HUES48 (cell line): ENCODE results near the gene U2AF2.

Source experiments
- H3K27ac ChIP-seq: one replicate; pipeline ENCODE4 v1.7.0; 2013; ENCODE audit warnings: low read depth, low read length, inconsistent platforms
- H3K27me3 ChIP-seq: 2 replicates; pipeline ENCODE4 v1.6.1; 2013; ENCODE audit warnings: mild to moderate bottlenecking, low read length; ENCODE audit not compliant: control insufficient read depth, insufficient read depth
- H3K36me3 ChIP-seq: 2 replicates; pipeline ENCODE4 v1.6.1; 2013; ENCODE audit warnings: low read length; ENCODE audit not compliant: control insufficient read depth, insufficient read depth
- H3K4me1 ChIP-seq: 2 replicates; pipeline ENCODE4 v1.6.1; 2013; ENCODE audit warnings: mild to moderate bottlenecking, low read length; ENCODE audit not compliant: control insufficient read depth, insufficient read depth
- H3K4me3 ChIP-seq: 2 replicates; pipeline ENCODE4 v1.5.1; 2013; ENCODE audit warnings: mild to moderate bottlenecking, low read depth, low read length
- H3K9ac ChIP-seq: 2 replicates; pipeline ENCODE4 v1.6.1; 2013; ENCODE audit warnings: mild to moderate bottlenecking, low read depth, low read length, moderate library complexity
- H3K9me3 ChIP-seq: 2 replicates; pipeline ENCODE4 v1.6.1; 2013; ENCODE audit warnings: low read length; ENCODE audit not compliant: control insufficient read depth, insufficient read depth

The U2AF2 gene

GRCh38 chr19:55614711-55615542, 39.9 kb upstream of the U2AF2 start:
- no peak overlapping the region for H3K4me3 ChIP-seq
- H3K27me3 ChIP-seq = no peaks in the 10 kb centered on the region
- H3K36me3 ChIP-seq = peaks cover 25% of the 10 kb centered on the region
- no peak overlapping the region for H3K27ac ChIP-seq
- H3K4me1 ChIP-seq = no peaks in the 10 kb centered on the region
- no peak overlapping the region for H3K9ac ChIP-seq
- no peaks in the 10 kb centered on the region for H3K9me3 ChIP-seq

- Histone ChIP-seq H3K27ac (no peak overlapping the region), H3K4me1 (no peaks in the 10 kb centered on the region), H3K27me3 (no peaks in the 10 kb centered on the region), H3K9ac (no peak overlapping the region), H3K4me3 (no peak overlapping the region), H3K36me3 (peaks cover 28% of the 10 kb centered on the region), H3K9me3 (no peaks in the 10 kb centered on the region)
Observed at GRCh38 chr19:55615543-55616394, 39.1 kb upstream of the U2AF2 start.

- Histone ChIP-seq H3K9ac (no peak overlapping the region), H3K4me1 (no peaks in the 10 kb centered on the region), H3K36me3 (peaks cover 34% of the 10 kb centered on the region), H3K27ac (no peak overlapping the region), H3K4me3 (no peak overlapping the region), H3K27me3 (no peaks in the 10 kb centered on the region), H3K9me3 (no peaks in the 10 kb centered on the region)
Observed at GRCh38 chr19:55616395-55616875, 38.4 kb upstream of the U2AF2 start.

- Histone ChIP-seq H3K9me3 (no peaks in the 10 kb centered on the region), H3K27me3 (no peaks in the 10 kb centered on the region), H3K4me3 (no peak overlapping the region), H3K27ac (no peak overlapping the region), H3K36me3 (peaks cover 38% of the 10 kb centered on the region), H3K4me1 (no peaks in the 10 kb centered on the region), H3K9ac (no peak overlapping the region)
Observed at GRCh38 chr19:55617426-55617825, 37.4 kb upstream of the U2AF2 start.

- no peak overlapping the region for H3K27ac ChIP-seq
- no peak overlapping the region for H3K4me3 ChIP-seq
- peaks cover 38% of the 10 kb centered on the region for H3K36me3 ChIP-seq
- H3K9me3 ChIP-seq = no peaks in the 10 kb centered on the region
- H3K4me1 ChIP-seq = no peaks in the 10 kb centered on the region
- H3K27me3 ChIP-seq = no peaks in the 10 kb centered on the region
- H3K9ac ChIP-seq = no peak overlapping the region
Observed at GRCh38 chr19:55618426-55618825, 36.4 kb upstream of the U2AF2 start.

GRCh38 chr19:55619286-55619685, 35.5 kb upstream of the U2AF2 start:
- H3K27me3 ChIP-seq = no peaks in the 10 kb centered on the region
- no peaks in the 10 kb centered on the region for H3K4me1 ChIP-seq
- peaks cover 38% of the 10 kb centered on the region for H3K36me3 ChIP-seq
- no peaks in the 10 kb centered on the region for H3K9me3 ChIP-seq
- H3K4me3 ChIP-seq = no peak overlapping the region
- H3K9ac ChIP-seq = no peak overlapping the region
- no peak overlapping the region for H3K27ac ChIP-seq

- Histone ChIP-seq H3K4me3 (no peak overlapping the region), H3K36me3 (peaks cover 30% of the 10 kb centered on the region), H3K27me3 (no peaks in the 10 kb centered on the region), H3K27ac (no peak overlapping the region), H3K9ac (no peak overlapping the region), H3K9me3 (no peaks in the 10 kb centered on the region), H3K4me1 (no peaks in the 10 kb centered on the region)
Observed at GRCh38 chr19:55620410-55621204, 34.2 kb upstream of the U2AF2 start.

GRCh38 chr19:55621205-55621672, 33.6 kb upstream of the U2AF2 start:
- H3K36me3 ChIP-seq = peaks cover 26% of the 10 kb centered on the region
- no peaks in the 10 kb centered on the region for H3K4me1 ChIP-seq
- H3K9me3 ChIP-seq = no peaks in the 10 kb centered on the region
- H3K9ac ChIP-seq = no peak overlapping the region
- H3K4me3 ChIP-seq = no peak overlapping the region
- H3K27me3 ChIP-seq = no peaks in the 10 kb centered on the region
- H3K27ac ChIP-seq = no peak overlapping the region

GRCh38 chr19:55621673-55622231, 33.1 kb upstream of the U2AF2 start:
- Histone ChIP-seq H3K27me3 (no peaks in the 10 kb centered on the region), H3K27ac (no peak overlapping the region)

GRCh38 chr19:55622242-55622969, 32.4 kb upstream of the U2AF2 start:
- no peak overlapping the region for H3K9ac ChIP-seq
- H3K27ac ChIP-seq = no peak overlapping the region
- no peaks in the 10 kb centered on the region for H3K27me3 ChIP-seq
- no peaks in the 10 kb centered on the region for H3K4me1 ChIP-seq
- H3K36me3 ChIP-seq = peaks cover 16% of the 10 kb centered on the region
- no peak overlapping the region for H3K4me3 ChIP-seq
- no peaks in the 10 kb centered on the region for H3K9me3 ChIP-seq

More at GRCh38 chr19:55621673-55622231, 33.1 kb upstream of the U2AF2 start:
- peaks cover 21% of the 10 kb centered on the region for H3K36me3 ChIP-seq
- no peaks in the 10 kb centered on the region for H3K9me3 ChIP-seq
- no peak overlapping the region for H3K9ac ChIP-seq
- H3K4me3 ChIP-seq = no peak overlapping the region
- H3K4me1 ChIP-seq = no peaks in the 10 kb centered on the region
